Panc1 (cell line): ENCODE results near the gene UMAD1.

Experiments
- CTCF ChIP-seq: fragments of 450-650 bp; IDR thresholded peaks from 2 replicates; pipeline ENCODE4 v1.5.1; 2017; ENCODE audit warnings: mild to moderate bottlenecking
- POLR2AphosphoS5 ChIP-seq: IDR thresholded peaks from 2 replicates; pipeline ENCODE4 v1.6.1; 2012; ENCODE audit warnings: mild to moderate bottlenecking, low read depth, low read length, moderate library complexity
- REST ChIP-seq, 2 experiments: IDR thresholded peaks; 2 replicates each; pipeline ENCODE4 v1.6.1; 2011 to 2012; ENCODE audit warnings: low read depth in 2 of 2, control low read depth in 1 of 2, low read length in 1 of 2, mild to moderate bottlenecking in 1 of 2, moderate library complexity in 1 of 2; ENCODE audit not compliant: insufficient read depth in 1 of 2

- TF ChIP-seq CTCF (no peak), POLR2AphosphoS5 (no peak), REST (IDR thresholded peaks at IDR 0.05; ENCODE audit: insufficient read depth in 1 of 2, low read depth in 2 of 2, low read length in 1 of 2) (no peak)
Observed at GRCh38 chr7:7675686-7676085, 35.1 kb downstream of the UMAD1 start.
